D721Med (cell line): Measurements from ENCODE around the gene MCRIP2.

Experiments
- DNase-seq: peaks from one replicate; pipeline ENCODE4 v3.0.0; 2011; ENCODE audit warnings: low spot score; ENCODE audit not compliant: insufficient read length
- FAIRE-seq: peaks from 2 replicates; lab custom pipeline; 2011; peaks lifted over from hg19 to GRCh38; lab: Jason Lieb, UNC
- TF ChIP-seq, protein P1 (sequence below): IDR thresholded peaks from 2 replicates; pipeline ENCODE4 v1.5.1; 2012; ENCODE audit warnings: mild to moderate bottlenecking, control low read depth; ENCODE audit not compliant: insufficient read depth; ENCODE audit errors: missing control alignments

MCRIP2 gene

DNA sequence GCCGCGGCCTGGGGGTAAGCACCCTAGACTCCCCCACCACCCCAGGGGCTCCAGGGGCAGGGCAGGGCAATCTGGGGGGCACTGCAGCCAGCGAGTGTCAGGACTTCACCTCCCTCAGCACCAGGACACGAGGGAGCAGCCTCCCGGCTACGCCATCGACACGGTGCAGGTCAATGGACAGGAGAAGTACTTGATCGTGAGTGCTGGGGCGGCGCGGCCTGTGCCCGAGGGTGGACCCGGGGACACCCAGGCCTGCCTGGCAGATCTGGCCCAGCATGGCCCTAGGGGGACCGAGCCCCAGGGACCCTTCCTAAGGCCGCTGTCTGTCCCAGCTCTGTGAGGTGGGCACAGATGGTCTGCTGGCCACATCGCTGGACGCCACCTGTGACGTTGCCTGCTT is 30.7 kb downstream of the MCRIP2 start:
- DNase-seq (no peak), FAIRE-seq (no peak)
- TF ChIP-seq, protein P1, sequence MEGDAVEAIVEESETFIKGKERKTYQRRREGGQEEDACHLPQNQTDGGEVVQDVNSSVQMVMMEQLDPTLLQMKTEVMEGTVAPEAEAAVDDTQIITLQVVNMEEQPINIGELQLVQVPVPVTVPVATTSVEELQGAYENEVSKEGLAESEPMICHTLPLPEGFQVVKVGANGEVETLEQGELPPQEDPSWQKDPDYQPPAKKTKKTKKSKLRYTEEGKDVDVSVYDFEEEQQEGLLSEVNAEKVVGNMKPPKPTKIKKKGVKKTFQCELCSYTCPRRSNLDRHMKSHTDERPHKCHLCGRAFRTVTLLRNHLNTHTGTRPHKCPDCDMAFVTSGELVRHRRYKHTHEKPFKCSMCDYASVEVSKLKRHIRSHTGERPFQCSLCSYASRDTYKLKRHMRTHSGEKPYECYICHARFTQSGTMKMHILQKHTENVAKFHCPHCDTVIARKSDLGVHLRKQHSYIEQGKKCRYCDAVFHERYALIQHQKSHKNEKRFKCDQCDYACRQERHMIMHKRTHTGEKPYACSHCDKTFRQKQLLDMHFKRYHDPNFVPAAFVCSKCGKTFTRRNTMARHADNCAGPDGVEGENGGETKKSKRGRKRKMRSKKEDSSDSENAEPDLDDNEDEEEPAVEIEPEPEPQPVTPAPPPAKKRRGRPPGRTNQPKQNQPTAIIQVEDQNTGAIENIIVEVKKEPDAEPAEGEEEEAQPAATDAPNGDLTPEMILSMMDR = no peak

DNA sequence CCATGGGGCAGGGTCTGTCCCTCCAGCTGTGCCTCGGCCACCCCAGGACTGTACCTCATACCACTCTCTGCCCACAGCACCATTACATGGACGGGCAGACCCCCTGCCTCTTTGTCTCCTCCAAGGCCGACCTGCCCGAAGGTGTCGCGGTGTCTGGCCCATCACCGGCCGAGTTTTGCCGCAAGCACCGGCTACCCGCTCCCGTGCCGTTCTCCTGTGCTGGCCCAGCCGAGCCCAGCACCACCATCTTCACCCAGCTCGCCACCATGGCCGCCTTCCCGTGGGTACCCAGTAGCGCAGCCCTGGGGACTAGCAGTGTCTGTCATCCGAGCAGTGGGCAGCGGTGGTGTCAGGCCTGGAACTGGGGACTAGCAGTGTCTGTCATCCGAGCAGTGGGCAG is 31.2 kb downstream of the MCRIP2 start:
- TF ChIP-seq, protein P1 = no peak

DNA sequence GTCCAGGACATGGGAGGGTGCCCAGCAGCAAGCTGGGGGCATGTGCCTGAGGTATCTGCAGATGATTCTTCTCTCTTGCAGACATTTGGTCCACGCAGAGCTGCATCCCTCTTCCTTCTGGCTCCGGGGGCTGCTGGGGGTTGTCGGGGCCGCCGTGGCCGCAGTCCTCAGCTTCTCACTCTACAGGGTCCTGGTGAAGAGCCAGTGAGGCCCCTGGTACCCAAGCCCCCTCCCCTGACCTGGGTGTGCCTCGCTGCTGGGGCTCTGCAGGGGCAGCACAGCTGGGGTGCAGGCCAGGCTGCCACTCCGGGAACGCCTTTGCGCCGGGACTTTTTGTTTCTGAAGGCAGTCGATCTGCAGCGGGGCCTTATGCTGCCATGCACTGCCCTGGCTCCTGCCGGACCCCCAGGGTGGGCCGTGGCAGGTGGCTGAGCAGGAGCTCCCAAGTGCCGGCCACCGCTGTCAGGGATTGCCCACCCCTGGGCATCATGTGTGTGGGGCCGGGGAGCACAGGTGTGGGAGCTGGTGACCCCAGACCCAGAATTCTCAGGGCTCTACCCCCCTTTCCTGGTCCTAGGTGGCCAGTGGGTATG is 31.9 kb downstream of the MCRIP2 start:
- DNase-seq (no peak), FAIRE-seq (no peak)
- TF ChIP-seq, protein P1 = no peak

More for the DNA sequence above, 31.2 kb downstream of the MCRIP2 start:
- DNase-seq (no peak), FAIRE-seq (no peak)

DNA sequence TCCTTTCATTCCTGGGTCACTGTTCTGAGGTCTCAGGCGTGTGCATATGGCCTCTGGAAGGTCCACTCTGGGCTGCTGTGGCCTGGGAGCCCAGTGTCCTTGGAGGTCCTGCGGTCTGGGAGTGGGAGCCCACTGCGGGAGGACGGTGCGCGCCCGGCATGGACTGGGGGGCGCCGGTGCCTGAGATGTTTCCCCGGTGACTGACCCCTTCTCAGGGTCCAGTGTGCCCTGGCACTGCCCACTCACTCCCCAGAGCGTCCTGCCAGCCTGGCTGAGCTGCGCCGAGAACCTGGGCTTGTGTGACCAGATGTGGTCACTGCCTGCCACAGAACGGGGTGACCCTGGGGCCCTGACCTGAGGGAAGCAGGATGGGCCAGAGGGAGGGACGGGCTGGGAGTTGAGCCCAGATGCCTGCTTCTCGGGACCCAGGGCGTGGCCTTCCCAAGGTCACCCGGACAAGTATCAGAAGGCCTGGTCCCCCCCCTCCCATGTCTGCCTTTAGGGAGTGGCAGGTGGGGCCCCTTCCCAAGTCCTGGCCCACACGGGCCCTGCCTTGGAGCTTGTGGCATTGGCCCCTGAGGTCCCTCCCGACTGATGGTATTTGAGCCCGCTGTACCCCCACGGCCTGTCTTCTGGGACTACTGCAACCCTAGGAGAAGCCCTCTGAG is 32.7 kb downstream of the MCRIP2 start:
- FAIRE-seq (no peak), DNase-seq (no peak)

DNA sequence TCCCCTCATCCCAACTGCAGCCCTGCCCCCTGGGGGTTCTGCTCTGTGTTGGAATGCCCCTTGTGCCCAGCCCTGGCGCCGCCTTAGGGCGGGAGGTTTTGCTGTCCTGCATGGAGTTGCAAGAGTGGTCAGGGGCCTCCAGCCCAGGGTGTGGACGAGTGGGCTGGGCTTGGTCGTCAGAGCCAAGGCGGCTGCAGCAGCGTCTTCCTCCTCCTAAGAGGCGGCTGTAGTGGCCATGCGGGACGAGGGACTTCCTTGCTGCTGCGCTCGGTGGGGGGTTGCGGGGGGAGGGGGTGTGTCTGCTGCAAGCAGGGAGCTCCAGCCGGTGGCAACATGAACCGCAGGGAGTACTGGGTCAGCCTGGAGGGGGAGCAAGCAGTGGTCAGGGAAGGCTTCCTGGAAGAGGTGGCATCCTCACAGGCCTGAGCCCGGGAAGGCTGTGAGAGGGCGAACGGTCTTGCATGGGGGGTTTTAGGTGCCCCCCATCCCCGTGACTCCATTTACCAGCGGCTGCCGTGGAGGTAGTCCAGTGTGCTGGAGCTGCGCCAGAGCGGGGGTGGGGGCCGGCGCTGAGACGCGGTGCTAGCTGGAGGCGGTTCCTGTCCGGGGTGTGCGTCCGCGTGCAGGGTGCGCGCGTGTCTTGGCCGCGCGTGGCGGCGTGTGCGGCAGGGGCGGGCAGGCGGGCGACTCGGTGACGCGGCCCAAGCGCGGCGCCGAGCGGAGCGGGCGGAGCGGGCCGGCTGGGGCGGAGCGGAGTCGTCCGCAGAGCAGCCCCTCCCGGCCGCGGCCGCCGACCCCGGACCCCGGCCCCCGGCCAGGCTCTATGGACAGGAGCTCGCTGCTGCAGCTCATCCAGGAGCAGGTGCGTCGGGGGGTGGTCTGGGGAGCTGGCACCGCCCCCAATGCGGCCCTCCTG is 33.6 kb downstream of the MCRIP2 start, which contains the start of gene RHBDL1:
Gene RHBDL1, plus strand, starts transcription at position 704 of the 916 bp plus-strand sequence. Its CDS starts 120 bp downstream, at position 824.
- FAIRE-seq (no peak), DNase-seq (no peak)
- TF ChIP-seq, protein P1 = no peak

More for the DNA sequence above, 32.7 kb downstream of the MCRIP2 start:
- TF ChIP-seq, protein P1 = no peak

DNA sequence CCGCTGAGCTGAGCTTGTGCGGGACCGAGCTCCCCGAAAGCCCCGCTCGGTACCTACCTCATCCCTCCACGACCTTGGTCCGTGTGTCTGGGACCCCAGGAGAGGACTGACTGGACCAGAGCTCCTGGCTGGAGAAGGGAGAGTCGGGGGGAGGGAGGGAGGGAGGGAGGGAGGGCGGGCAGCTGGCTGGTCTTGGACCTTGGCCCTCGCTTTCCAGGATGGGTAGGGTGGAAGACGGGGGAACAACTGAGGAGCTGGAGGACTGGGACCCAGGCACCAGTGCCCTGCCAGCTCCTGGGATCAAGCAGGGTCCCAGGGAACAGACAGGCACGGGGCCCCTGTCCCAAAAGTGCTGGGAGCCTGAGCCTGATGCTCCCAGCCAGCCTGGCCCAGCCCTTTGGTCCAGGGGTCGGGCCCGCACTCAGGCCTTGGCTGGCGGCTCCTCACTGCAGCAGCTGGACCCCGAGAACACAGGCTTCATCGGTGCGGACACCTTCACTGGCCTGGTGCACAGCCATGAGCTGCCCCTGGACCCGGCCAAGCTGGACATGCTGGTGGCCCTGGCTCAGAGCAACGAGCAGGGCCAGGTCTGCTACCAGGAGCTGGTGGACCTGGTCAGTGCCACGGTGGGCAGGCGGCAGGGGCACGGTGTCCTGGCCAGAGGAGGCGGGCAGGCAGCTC is 34.4 kb downstream of the MCRIP2 start:
- DNase-seq (no peak), FAIRE-seq (no peak)
- TF ChIP-seq, protein P1 = no peak
